ENCODE data around the gene KMO.

DNA sequence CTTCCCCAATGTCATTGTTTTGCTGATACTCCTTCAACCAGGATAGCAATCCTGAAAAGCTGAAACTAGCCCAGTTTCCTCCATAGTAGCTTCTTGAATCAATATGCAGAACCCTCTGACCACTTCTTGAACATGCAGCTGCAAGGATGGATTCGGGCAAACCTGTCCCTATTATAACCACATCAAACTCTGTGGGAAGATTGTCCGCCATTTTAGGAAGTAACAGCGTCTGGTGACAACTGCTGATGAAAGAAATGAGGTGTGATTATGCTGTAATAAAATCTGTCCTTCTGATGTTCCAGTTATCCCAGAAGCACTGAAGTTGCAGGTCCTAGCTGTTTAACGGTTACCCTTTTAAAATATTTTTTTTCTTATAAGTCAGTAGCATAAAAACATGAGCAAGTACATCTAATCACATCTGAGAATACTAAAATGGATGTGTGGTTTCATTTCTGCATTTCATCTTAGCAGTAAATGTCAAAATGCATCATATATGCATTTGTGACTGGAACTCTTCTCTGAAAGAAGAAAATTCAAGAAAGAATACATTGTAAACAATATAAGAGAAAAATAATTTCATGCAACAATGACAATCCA lies 103.5 kb downstream of the KMO start:
- TF ChIP-seq POLR2AphosphoS5 (IDR thresholded peaks at IDR 0.05; ENCODE audit: low read depth, low read length) (no peak), FOXP2 (optimal IDR thresholded peaks at IDR 0.05; ENCODE audit: borderline replicate concordance, extremely low read depth, extremely low read length, insufficient read depth) (no peak), TAF1 (IDR thresholded peaks at IDR 0.05; ENCODE audit: borderline replicate concordance, insufficient read depth, low read length) (no peak)

Measured in PFSK-1 (cell line).